HG02852 (cell line): ENCODE data around the gene FUCA2.
"Not testable (repeated sequence)": the region's sequence is repeated elsewhere in the genome, so short reads cannot be mapped to it uniquely, and the experiment has no call there.

Experiments used
- ATAC-seq: cut with Tn5 transposase; IDR thresholded peaks from one replicate; pipeline ENCODE4 v1.9.1; 2021; ENCODE audit warnings: mild to moderate bottlenecking, moderate library complexity; ENCODE audit not compliant: unreplicated experiment

The FUCA2 gene

DNA sequence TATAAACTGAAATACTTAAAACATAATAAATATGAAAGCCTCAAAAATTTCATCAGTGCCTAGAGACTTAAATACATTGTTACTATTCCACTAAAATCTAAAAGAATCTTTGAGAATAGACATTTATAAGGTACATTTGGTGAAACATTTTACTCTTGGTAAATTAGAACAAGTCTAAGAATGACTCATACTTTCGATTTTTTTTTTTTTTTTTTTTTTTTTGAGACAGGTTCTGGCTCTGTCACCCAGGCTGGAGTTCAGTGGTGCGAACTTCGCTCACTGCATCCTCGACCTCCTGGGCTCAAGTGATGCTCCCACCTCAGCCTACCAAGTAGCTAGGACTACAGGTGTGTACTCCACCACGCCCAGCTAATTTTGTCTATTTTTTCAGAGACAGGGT is 6.4 kb downstream of the FUCA2 start:
- no peak for ATAC-seq

- ATAC-seq = no peak
Observed at GRCh38 chr6:143504369-143504768, 7.2 kb downstream of the FUCA2 start.

GRCh38 chr6:143501851-143502250 is 9.7 kb downstream of the FUCA2 start:
- no peak for ATAC-seq

- no peak for ATAC-seq
Observed at GRCh38 chr6:143498428-143498827, 13.1 kb downstream of the FUCA2 start.

DNA sequence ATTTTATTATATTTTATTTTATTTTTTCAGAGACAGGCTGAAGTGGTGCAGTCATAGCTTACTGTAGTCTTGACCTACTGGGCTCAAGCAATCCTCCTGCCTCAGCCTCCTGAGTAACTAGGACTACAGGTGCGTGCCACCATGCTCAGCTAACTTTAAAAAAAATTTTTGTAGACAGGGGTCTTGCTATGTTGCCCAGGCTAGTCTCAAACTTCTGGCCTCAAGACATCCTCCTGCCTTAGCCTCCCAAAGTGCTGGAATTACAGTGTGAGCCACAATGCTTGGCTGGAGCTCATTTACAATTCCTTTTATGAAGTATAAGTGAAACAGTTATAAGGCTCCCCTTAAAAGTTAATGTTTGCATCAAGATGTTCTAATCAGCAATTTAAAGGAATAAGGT is 14.5 kb downstream of the FUCA2 start:
- ATAC-seq = no peak

- ATAC-seq = no peak
Observed at GRCh38 chr6:143490775-143491174, 20.7 kb downstream of the FUCA2 start.

DNA sequence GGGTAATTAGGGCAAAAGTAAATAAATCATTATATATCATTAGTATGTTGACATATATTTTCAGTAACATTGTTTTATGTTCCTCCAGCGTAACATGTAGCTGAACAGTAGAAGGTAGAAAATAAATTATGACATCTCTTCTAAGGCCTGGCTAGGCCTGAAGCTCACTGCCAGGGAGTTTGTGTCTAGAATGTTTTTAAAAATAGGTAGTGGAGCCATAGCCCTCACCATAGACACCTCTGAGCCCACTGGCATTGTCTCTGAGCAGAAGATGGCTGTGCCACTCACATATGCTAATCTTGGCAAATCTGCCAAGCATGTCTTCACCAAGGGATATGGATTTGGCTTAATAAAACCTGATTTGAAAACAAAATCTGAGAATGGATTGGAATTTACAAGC is 21.3 kb downstream of the FUCA2 start:
- no peak for ATAC-seq

- no peak for ATAC-seq
Observed at GRCh38 chr6:143486752-143487151, 24.8 kb downstream of the FUCA2 start.

DNA sequence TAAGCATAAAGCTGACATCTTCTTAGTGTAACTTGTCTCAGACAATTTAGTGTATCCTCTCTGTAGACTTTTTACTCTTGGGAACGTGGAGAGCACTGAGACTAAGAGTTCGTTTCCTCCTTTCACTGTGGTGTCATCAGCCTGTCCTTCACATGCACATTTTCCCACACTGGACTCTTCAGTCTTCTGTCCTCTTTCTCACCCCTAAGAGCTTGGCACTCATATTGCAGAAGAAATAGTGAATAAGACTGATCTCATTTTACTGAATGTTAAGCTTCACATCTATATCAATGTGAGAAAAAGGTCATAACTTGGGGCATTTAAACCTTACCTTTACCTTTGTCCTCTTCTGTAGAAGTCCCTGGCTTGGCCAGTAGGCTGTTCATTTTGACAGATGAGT is 25.6 kb downstream of the FUCA2 start:
- ATAC-seq = no peak

DNA sequence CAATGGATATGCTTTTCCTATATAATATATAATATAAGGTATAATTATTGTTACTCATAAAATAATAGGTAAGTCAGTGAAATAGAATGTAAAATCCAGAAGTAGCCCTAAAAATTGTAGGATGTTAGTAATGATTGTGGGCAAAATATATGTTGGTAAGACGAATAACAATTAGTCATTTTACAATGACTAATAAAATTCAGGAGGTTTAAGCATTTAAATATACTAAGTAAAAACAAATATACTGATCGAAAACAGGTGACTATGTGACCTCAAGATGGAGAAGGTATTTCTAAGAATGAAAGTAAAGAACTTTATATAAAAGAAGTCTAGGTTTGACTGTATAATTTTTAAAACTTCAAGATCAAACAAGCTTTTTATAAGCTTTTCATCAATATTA is 28.9 kb downstream of the FUCA2 start:
- no peak for ATAC-seq

- ATAC-seq = peak; percentile 68
Observed at GRCh38 chr6:143478479-143479062, 32.9 kb downstream of the FUCA2 start.

DNA sequence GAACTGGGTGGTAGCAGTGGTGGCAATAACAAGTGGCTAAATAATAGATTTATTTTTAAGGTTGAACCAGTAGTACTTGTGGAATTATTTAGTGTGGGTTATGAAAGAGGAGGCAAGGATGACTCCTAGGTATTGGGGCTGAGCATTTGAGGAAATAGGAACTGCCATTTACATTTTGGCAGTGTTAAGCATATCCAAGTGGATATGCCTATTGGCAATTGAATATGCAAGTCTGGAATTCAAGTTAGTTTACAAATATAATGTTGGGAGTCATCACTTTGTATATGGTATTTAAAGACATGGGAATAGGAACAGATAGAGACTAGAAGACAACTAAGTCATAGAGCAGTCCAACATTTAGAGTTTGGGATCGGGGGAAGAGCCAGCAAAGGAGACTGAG is 35.0 kb downstream of the FUCA2 start:
- ATAC-seq = no peak

DNA sequence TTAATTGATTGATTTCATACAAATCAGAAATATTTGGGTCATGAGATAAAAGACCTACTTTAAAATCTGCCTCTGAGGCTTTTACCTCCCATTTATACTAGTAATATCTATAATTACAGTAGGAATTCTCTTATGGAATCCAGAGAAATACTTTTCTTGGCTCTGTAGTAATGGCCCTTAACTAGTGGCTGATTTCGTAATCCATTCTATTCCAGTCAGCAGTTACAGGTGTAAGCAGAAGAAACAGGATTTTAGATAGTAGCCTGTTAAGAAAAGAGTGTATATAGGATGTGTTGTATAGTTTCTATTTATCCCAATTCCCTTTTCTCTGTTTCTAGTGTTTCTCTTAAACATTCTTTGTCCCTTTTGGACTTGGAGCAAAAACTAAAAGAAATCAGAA is 39.7 kb downstream of the FUCA2 start:
- no peak for ATAC-seq

- not testable (repeated sequence) for ATAC-seq
Observed at GRCh38 chr6:143468823-143469222, 42.7 kb downstream of the FUCA2 start.

DNA sequence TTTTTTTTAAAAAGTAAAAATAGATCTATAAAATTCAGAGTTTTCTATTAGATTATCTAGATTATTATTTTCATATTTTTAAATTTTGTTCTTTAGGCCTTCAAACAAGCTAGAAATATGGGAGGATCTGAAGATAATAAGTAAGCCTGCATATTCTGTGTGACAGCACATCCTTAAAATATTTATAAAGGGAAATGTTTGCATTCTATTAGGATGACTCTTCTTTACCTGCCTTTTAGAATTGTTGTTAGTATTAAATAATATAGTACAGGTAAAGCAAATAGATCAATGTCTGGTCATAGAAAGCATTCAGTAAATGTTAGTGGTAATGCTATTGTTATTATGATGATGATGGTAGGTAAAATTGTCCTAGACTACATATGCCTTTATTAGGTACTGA is 43.5 kb downstream of the FUCA2 start:
- ATAC-seq = no peak

DNA sequence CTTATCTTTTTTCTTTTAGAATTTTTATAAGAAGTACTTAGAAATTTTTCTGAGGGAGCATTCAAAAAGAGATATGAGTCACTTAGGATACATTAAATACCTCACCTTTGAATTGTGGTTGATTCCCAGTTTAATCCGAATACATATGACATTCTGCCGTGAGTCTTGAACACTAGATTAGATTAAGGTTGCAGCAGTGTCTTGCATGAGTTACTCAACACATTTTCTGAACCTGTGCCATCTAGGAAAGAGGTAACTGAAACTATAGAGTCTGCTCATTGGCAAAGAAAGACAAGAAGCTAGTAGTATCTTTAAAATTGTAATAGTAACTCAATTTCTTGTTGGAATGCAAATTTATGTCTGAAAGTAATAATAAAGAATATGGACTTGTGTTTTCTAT is 46.0 kb downstream of the FUCA2 start:
- no peak for ATAC-seq

- no peak for ATAC-seq
Observed at GRCh38 chr6:143457563-143458359, 53.8 kb downstream of the FUCA2 start.

DNA sequence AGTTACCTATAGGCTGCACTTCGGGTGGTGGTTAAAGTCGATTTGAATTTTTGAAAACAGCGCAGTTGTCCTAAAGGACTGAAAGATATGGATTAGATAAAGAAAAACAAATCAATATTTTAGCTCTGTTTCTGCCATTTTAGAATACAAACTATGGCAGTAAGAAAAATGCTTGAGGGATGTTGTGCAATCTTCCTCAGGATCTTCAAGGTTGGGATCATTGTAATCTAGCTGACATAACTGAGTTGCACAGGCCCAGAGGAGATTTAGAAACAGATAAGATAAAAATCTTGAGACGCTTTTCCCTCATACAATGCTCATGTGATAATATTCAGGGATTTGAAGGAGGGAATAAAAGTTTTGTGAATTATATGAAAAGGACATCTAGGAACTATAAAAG is 60.0 kb downstream of the FUCA2 start:
- no peak for ATAC-seq

- peak; percentile 93 for ATAC-seq
Observed at GRCh38 chr6:143450453-143451371, 60.8 kb downstream of the FUCA2 start, which contains the start of the genes ADAT2 and PEX3. Gene ADAT2, minus strand, starts transcription at chr6:143450695. Its CDS starts 37 bp downstream, at chr6:143450658. Gene PEX3, plus strand, starts transcription at chr6:143450805. Its CDS starts 238 bp downstream, at chr6:143451043.

- peak; percentile 3 for ATAC-seq
Observed at GRCh38 chr6:143449714-143450452, 61.6 kb downstream of the FUCA2 start.
